ENCODE results near the gene PDLIM1.
A peak's percentile ranks its signal among the peaks of the same experiment; 100 is the strongest.

The PDLIM1 gene

DNA sequence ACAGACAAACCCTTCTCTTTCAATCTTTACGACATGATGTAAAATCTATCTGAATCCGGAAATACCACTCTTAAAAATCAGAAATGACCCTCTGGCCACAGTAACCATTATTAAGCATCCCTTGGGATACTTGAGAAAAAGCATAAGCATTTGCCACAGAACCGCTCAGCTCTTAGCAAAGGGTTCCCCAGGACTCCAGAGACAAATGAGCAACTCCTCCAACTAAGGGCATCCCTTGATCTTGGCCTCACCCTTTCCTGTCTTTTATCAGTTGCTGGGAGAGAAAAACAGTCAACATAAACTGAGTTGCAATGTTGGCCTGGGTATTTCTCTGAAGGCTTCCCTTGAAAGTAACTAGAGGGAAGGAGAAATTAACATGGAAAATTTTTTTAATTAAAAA, 3.5 kb downstream of the PDLIM1 start:
- DNase-seq = no peak

GRCh38 chr10:95286707-95287106, 4.1 kb downstream of the PDLIM1 start:
- no peak for DNase-seq

- DNase-seq = no peak
Observed at GRCh38 chr10:95285556-95285955, 5.2 kb downstream of the PDLIM1 start.

DNA sequence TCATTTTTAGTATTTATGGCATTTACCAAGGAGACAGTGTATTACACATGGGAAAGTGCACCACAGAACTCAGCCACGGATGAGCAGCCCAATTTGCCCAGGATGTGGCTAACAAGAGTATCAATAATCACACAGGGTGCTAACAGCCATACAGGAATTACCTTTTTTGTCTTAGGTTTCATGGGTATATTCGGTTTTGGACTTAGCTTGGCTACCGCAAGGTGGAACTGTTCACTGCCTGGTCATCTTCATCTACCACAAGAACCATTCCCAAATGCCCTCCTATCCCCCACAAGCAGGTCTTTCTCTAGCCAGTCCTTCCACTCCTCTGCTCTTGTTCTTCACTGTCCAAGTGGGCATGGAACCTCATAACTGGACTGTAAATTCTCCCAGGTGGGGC, 6.0 kb downstream of the PDLIM1 start:
- DNase-seq = no peak

GRCh38 chr10:95282107-95282506, 8.7 kb downstream of the PDLIM1 start:
- no peak for DNase-seq

GRCh38 chr10:95281206-95281605, 9.6 kb downstream of the PDLIM1 start:
- DNase-seq = no peak

DNA sequence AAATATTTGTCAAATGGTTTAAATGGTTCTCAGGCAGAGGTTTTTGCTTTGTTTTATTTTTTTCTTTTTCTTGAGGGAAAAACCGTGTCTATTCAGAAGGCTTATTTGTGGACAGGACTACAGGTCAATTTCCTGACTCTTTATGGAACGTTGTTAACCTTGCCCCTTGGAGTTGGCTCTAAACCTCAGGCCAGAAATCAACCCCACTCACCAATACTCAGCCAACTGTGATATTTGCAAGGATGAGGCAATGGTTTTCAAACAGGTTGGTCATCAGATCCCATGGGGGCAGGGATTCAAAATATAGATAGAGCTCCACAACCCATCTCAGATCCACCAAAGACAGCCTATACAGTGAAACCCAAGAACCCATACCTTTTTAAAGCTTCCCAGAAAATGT, 10.2 kb downstream of the PDLIM1 start:
- DNase-seq = no peak

DNA sequence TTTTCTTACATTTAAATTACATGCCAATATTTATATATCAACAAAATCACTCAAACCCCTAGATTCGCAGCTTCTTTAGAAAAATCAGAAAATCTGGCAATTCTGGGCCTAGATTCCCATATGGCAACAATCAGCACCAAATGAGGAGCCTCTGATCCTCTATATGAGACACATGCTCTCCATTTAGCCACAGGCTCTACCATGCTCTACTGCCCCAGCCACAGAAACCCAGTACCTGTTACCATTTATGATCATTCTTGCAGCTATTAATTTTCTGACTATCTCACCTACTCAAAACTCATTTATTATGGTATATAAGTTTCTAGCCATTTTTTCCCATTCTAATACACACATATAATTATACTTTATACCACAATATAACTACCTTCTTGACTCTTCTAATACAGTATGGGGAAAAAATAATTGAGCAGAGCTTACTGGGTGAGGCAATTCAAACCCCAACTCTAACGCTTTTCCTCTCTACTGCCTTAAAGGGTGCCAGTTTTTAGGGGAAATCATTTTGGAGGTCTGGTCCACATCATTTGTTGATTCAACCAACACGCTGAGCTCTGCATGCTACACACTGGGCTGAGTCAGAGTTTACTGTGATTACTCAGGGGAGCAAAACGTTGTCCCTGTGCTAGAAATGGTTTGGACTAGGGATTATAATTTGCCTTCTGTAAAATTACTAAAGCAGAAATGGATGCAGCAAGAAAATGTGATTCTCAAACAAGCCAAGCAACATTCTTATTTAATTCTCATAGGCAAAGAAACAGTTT, 11.6 kb downstream of the PDLIM1 start:
- no peak for DNase-seq

DNA sequence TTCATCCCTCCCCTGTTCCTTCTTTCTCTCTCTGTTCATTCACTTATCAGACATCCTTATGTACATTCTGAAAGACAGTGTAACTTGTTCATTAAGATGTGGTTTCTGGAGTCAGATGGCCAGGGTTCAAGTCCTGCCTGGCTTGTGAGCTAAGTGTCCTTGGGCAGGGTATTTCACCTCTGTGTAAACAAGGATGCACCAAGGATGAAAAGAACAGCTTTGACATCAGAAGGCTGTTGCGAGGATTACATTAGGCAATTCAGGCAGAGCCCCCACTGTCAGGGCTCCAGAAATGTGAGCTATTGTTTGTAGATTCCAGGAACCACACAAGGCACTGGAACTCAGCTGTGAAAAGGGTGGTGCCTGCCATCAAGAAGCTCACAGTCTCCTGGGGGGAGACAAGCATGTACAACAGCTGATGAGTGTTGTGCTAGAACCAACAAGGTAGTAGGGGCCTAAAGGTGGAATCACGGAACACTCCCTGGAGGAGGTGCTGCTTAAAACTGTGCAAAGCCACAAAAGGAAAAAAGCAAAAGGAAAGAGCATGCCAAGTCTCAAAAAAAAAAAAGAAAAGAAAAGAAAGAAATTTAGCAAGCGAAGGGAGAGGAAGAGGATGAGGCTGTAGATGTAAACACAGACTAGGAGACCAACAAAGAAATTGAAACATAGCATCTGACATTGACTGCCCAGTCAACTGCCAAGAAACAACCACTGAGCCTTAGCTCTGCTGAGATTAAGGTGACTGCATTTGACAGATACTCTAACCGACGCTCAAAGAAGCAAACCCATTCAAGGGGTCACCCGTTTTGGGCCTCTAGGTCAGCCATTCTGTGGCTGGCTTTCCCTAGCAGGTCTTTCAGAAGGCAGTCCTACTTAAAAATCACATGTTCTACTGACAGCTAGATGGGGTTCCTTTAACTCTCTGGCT, 12.5 kb downstream of the PDLIM1 start:
- no peak for DNase-seq

GRCh38 chr10:95277614-95278013, 13.2 kb downstream of the PDLIM1 start:
- DNase-seq = no peak

GRCh38 chr10:95277201-95277570, 13.6 kb downstream of the PDLIM1 start:
- no peak for DNase-seq

DNA sequence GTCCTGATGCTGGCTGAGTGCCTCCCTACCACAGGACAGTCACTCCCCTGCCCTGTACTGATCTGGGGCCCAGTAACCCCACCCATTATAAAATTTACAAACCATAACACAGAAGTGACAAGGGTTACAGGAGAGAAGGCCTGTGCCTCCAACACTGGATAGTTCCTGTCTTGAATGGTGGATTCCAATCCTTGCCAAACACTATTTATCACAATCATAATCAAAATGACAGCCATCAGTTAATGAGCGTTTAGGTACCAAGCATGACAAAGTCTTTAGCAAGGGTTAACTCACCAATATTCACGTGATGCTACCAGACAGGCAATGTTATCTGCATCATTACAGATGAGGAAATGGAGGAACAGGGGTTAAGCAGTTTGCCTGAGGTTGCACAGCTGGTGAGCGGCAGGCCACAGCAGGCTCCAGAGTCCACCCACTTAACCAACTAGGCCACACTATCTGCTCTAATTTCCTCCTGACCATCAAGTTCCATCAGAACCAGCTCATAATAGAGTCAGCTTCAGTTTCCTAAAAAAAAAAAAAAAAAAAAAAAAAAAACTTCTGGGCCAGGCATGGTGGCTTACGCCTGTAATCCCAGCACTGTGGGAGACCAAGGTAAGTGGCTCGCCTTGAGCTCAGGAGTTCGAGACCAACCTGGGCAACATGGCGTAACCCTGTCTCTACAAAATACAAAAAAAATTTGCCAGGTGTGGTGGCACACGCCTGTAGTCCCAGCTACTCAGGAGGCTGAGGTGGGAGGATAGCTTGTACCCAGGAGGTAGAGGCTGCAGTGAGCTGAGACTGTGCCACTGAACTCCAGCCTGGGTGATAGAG, 14.2 kb downstream of the PDLIM1 start:
- DNase-seq = no peak

GRCh38 chr10:95275726-95276366, 15.0 kb downstream of the PDLIM1 start:
- DNase-seq = no peak

GRCh38 chr10:95273393-95274312, 17.1 kb downstream of the PDLIM1 start:
- DNase-seq = no peak

DNA sequence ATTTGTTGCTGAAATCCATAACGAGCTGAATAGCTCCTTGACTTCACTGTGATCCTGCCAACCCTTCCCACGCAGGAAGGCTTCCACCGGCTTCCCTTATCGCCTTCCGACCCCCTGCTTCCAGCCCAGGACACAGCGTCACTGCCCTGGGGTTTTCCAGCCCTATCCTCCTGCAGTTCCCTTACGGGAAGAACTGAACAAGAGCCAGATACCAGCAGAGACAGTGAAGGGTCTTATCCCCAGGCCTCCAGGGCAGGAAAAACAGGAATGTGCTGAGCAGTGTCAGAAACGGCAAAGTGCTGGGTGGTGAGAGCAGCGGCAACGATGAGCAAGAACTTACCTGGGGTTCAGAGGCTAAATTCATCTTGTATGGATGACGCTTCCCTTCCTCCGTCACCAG, 22.4 kb downstream of the PDLIM1 start:
- no peak for DNase-seq

- no peak for DNase-seq
Observed at GRCh38 chr10:95267251-95267650, 23.6 kb downstream of the PDLIM1 start.

DNA sequence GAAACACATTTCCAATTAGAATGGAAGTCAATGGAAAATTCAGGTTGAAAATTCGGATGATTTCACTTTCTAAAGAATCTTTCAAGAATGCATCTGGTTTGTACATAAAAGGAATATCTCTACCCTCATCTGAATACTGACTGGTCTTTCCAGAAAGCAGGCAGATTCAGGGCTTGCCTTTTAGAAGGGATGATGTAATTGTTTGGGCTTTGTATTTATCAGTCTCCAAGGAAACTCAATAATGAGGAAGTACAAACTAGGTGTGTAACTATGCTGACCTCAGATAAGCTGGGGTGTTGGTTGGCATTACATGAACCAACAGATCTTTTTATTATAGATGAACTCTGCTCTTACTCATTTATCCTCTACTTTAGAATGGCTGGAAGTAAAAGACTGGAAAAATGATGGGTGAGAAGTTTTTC, 24.1 kb downstream of the PDLIM1 start:
- peak; percentile 2 for DNase-seq

- no peak for DNase-seq
Observed at GRCh38 chr10:95265572-95265971, 25.2 kb downstream of the PDLIM1 start.

DNA sequence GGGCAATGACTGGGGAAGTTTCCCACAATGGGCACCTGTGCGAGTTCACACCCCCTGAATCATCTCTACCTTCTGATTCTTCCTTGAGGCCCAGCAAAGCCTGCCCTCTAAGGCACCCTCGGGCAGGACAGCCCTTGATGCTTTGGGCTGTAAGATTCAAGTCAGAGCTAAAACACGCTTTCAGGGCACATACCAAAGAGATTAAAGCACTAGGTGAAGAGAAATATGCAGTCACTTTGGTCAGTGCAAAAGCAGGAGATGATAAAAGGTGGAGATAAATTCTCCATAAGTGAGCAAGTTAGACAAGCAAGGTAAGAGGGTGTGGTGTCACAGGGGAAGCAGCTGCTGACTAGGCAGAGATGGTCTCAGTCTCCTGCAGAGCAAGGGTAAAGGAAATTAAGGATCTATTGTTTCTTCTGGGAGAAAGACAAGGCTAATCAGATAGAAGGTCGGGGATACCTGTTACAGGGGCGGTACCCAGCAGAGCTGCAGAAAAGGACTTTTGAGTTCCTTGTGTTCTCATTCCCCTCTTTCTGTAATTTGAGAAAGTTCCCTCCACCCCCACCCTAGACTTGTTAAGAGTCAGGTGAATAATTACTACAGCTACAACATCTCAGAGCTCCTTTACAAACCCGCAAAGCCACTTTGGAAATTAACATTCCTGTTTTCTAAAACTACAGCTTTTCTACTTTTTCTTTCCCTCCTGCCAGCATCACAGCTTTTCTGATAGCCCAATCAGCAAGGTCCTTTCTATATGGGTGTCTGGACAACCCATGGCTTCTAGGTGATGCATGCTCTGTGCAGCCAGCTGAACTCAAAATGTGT, 26.4 kb downstream of the PDLIM1 start:
- DNase-seq = no peak

GRCh38 chr10:95263864-95264226, 27.0 kb downstream of the PDLIM1 start:
- no peak for DNase-seq
